A549 (cell line): ENCODE measurements around the gene TTC28. TPM values are rescaled to one million over a fixed set of nuclear protein-coding genes. Genes with fewer than 3 reads are reported as not detected.
A peak's percentile ranks its signal among the peaks of the same experiment; 100 is the strongest.

Source experiments
- ATAC-seq, 2 experiments: fragments of 200-7000 bp in 1 of 2; fragments of >200 bp in 1 of 2; cut with Nextera tagmentation in 1 of 2; cut with Tn5 transposase in 1 of 2; 3 replicates each; pipeline versions ENCODE4 v1.8.0 to v1.9.1; 2018 to 2020; ENCODE audit warnings: mild to moderate bottlenecking in 1 of 2, moderate library complexity in 1 of 2
- CTCF ChIA-PET: fragments of 300-600 bp; sonication (Branson Sonifier 250); formaldehyde crosslinking; extraction: SDS; loops from one replicate; lab custom pipeline; 2021; ENCODE audit warnings: antibody characterized with exemption, inconsistent platforms; lab: Yijun Ruan, JAX
- POLR2A ChIA-PET: fragments of 350-600 bp; formaldehyde crosslinking; extraction: SDS; loops from one replicate; lab custom pipeline; 2021; ENCODE audit warnings: antibody characterized with exemption, inconsistent platforms; lab: Yijun Ruan, JAX
- DNase-seq, 2 experiments: peaks; one replicate each; pipeline versions ENCODE4 v3.0.0 to v3.0.0-alpha.2; 2011 to 2016; ENCODE audit warnings: low read depth in 1 of 2, low spot score in 1 of 2
- FAIRE-seq: peaks from 2 replicates; lab custom pipeline; 2011; peaks lifted over from hg19 to GRCh38; lab: Jason Lieb, UNC
- H3K27ac ChIP-seq, 2 experiments: fragments of >200 bp; sonication (Bioruptor Twin); formaldehyde crosslinking; 3 replicates each; pipeline ENCODE4 v1.5.1; 2016 to 2017
- H3K4me1 ChIP-seq: fragments of >200 bp; sonication (Bioruptor Twin); formaldehyde crosslinking; 3 replicates; pipeline ENCODE4 v1.6.1; 2016
- H3K4me2 ChIP-seq: fragments of >200 bp; sonication (Bioruptor Twin); formaldehyde crosslinking; 3 replicates; pipeline ENCODE4 v1.6.1; 2016
- H3K4me3 ChIP-seq: fragments of >200 bp; sonication (Bioruptor Twin); formaldehyde crosslinking; 3 replicates; pipeline ENCODE4 v1.5.1; 2016
- H3K9me3 ChIP-seq: fragments of >200 bp; sonication (Bioruptor Twin); formaldehyde crosslinking; 3 replicates; pipeline ENCODE4 v1.6.1; 2016
- ATOH8 ChIP-seq: fragments of 250-450 bp; sonication (Bioruptor Pico); IDR thresholded peaks from 2 replicates; pipeline ENCODE4 v1.5.0; 2020; ENCODE audit warnings: low read depth, mild to moderate bottlenecking, moderate library complexity
- BHLHE40 ChIP-seq: IDR thresholded peaks from 2 replicates; pipeline ENCODE4 v1.6.1; 2012; ENCODE audit warnings: low read depth, low read length, inconsistent platforms
- CBX2 ChIP-seq: fragments of 200-600 bp; sonication (generic); IDR thresholded peaks from 2 replicates; pipeline ENCODE4 v1.6.1; 2016; ENCODE audit warnings: low read depth, mild to moderate bottlenecking, borderline replicate concordance
- CEBPB ChIP-seq, 2 experiments: fragments of >200 bp in 1 of 2; sonication (Bioruptor Twin) in 1 of 2; formaldehyde crosslinking in 1 of 2; IDR thresholded peaks; 2 replicates each; pipeline ENCODE4 v1.6.1; 2012 to 2016
- CHD4 ChIP-seq: fragments of 200-600 bp; sonication (generic); IDR thresholded peaks from 2 replicates; pipeline ENCODE4 v1.6.1; 2016; ENCODE audit warnings: antibody characterized with exemption, mild to moderate bottlenecking, borderline replicate concordance
- ESRRA ChIP-seq: fragments of 150-350 bp; IDR thresholded peaks from 2 replicates; pipeline ENCODE4 v1.6.1; 2014; ENCODE audit warnings: mild to moderate bottlenecking, low read length, borderline replicate concordance
- FOSL2 ChIP-seq, 2 experiments: fragments of 450-650 bp in 1 of 2; fragments of >200 bp in 1 of 2; sonication (Bioruptor Twin) in 1 of 2; formaldehyde crosslinking; IDR thresholded peaks; 2 replicates each; pipeline versions ENCODE4 v1.5.0 to v1.6.1; 2016 to 2020; ENCODE audit warnings: mild to moderate bottlenecking in 1 of 2, moderate library complexity in 1 of 2
- HDAC2 ChIP-seq: fragments of 200-600 bp; sonication (generic); IDR thresholded peaks from 2 replicates; pipeline ENCODE4 v1.6.1; 2016
- HEYL ChIP-seq: fragments of 250-450 bp; sonication (Bioruptor Pico); IDR thresholded peaks from 2 replicates; pipeline ENCODE4 v1.8.0; 2021; ENCODE audit warnings: mild to moderate bottlenecking, moderate library complexity
- HOXB13 ChIP-seq: fragments of 250-450 bp; sonication (Bioruptor Pico); IDR thresholded peaks from 2 replicates; pipeline ENCODE4 v1.5.0; 2020; ENCODE audit warnings: low read depth, mild to moderate bottlenecking, moderate library complexity
- JUN ChIP-seq, 2 experiments: fragments of >200 bp; sonication (Bioruptor Twin); formaldehyde crosslinking; IDR thresholded peaks; 2 replicates in 1 of 2; 3 replicates in 1 of 2; pipeline ENCODE4 v1.6.1; 2016 to 2017
- KDM1A ChIP-seq: fragments of 200-600 bp; sonication (generic); IDR thresholded peaks from 2 replicates; pipeline ENCODE4 v1.6.1; 2016; ENCODE audit warnings: low read depth, mild to moderate bottlenecking
- KDM5A ChIP-seq: fragments of 200-600 bp; sonication (generic); IDR thresholded peaks from 2 replicates; pipeline ENCODE4 v1.6.1; 2016; ENCODE audit warnings: antibody characterized with exemption, mild to moderate bottlenecking
- MAFK ChIP-seq: fragments of 450-650 bp; IDR thresholded peaks from 2 replicates; pipeline ENCODE4 v1.6.1; 2014; ENCODE audit not compliant: partially characterized antibody
- MAX ChIP-seq: IDR thresholded peaks from 2 replicates; pipeline ENCODE4 v1.6.1; 2012
- MYC ChIP-seq: IDR thresholded peaks from 2 replicates; pipeline ENCODE4 v1.6.1; 2012; ENCODE audit warnings: mild to moderate bottlenecking, inconsistent platforms, low read length, improper control_type of control experiment, borderline replicate concordance
- RCOR1 ChIP-seq: fragments of 150-350 bp; IDR thresholded peaks from 2 replicates; pipeline ENCODE4 v1.6.1; 2014; ENCODE audit warnings: antibody characterized with exemption, low read length, low read depth
- RNF2 ChIP-seq: fragments of 200-600 bp; sonication (generic); IDR thresholded peaks from 2 replicates; pipeline ENCODE4 v1.6.1; 2016; ENCODE audit warnings: low read depth, mild to moderate bottlenecking, antibody characterized with exemption, moderate library complexity, borderline replicate concordance
- SMC3 ChIP-seq: fragments of >200 bp; sonication (Bioruptor Twin); formaldehyde crosslinking; IDR thresholded peaks from 3 replicates; pipeline ENCODE4 v1.6.1; 2018; ENCODE audit warnings: inconsistent platforms
- SREBF2 ChIP-seq: fragments of 450-650 bp; IDR thresholded peaks from 2 replicates; pipeline ENCODE4 v1.6.1; 2014; ENCODE audit warnings: mild to moderate bottlenecking, moderate library complexity
- TP53 ChIP-seq: fragments of 250-450 bp; sonication (Bioruptor Pico); IDR thresholded peaks from 2 replicates; pipeline ENCODE4 v1.5.0; 2021; ENCODE audit warnings: mild to moderate bottlenecking, moderate library complexity
- ZNF302 ChIP-seq: fragments of 250-450 bp; sonication (Bioruptor Pico); IDR thresholded peaks from 2 replicates; pipeline ENCODE4 v1.9.0; 2021; ENCODE audit warnings: inconsistent platforms, mild to moderate bottlenecking, moderate library complexity
- WGBS: methylation state at CpG from one replicate; pipeline ENCODE4 v1.1.6; 2017; ENCODE audit errors: missing lambda C conversion rate; 5-methylcytosine and 5-hydroxymethylcytosine counted together
- polyA plus RNA-seq, 4 experiments: library from polyadenylated mRNA; depleted of rRNA in 3 of 4; stranded (reverse); fragments of >200 nt; fragmentation: RNase III in 1 of 4; extraction: RNeasy Plus Mini Kit Qiagen cat#74134 plus additional on column Dnase treatment in 1 of 4; gene quantifications; 2 replicates in 3 of 4; 3 replicates in 1 of 4; pipeline ENCODE4 v1.2.3, GENCODE V29; 2011 to 2017
- TF ChIP-seq, protein P1 (sequence below): fragments of 150-350 bp; IDR thresholded peaks from 2 replicates; pipeline ENCODE4 v1.6.1; 2014; ENCODE audit warnings: low read depth, mild to moderate bottlenecking, low read length
- TF ChIP-seq, protein P2 (sequence below): IDR thresholded peaks from 2 replicates; pipeline ENCODE4 v1.6.1; 2012
- TF ChIP-seq, protein P3 (sequence below): fragments of 450-650 bp; IDR thresholded peaks from 2 replicates; pipeline ENCODE4 v1.6.1; 2014; ENCODE audit warnings: antibody characterized with exemption

Gene TTC28
- polyA plus RNA-seq, 2 of the 4 experiments (the other 2 are of a cell fraction): 2.6 to 3.8 TPM

- ATAC-seq (no peak), FAIRE-seq (no peak), DNase-seq (no peak)
- Histone ChIP-seq H3K9me3 (no peaks in the 10 kb centered on the region), H3K27ac (no peak overlapping the region), H3K4me3 (no peak overlapping the region), H3K4me2 (no peak overlapping the region), H3K4me1 (peaks cover 20% of the 10 kb centered on the region; the same call in 2 of the 3 replicates)
- CTCF ChIA-PET: no interaction called here
- POLR2A ChIA-PET: no interaction called here
- TF ChIP-seq RNF2 (no peak), SREBF2 (no peak), HDAC2 (no peak), MAX (no peak), HEYL (CRISPR knock-in tag) (no peak), CEBPB (IDR thresholded peaks at IDR 0.05) (no peak), ATOH8 (no peak), JUN (IDR thresholded peaks at IDR 0.05) (no peak), TP53 (CRISPR knock-in tag) (no peak), ESRRA (no peak), BHLHE40 (no peak)
- WGBS: 90% methylated on average over 5 of the region's 5 CpGs
These were observed 432.5 kb downstream of the TTC28 start for GRCh38 chr22:28247136-28247535.

DNA sequence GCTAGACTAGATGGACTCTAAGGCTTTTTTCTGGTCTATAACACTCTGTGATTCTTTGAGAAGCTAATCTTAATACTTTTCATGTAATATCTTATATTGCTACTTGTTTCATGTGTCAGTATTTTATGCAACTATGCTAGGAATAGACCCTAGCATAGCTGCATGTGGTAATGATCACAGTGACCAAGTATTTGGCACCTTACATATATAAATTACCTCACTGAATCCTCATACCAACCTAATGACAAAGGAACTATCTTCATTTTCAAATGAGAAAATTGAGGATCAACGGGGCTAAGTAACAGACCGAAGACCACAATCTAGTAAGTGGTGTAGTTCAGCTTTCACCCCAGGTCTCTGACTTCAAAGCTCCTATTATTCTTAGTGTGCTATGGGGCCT lies 433.2 kb downstream of the TTC28 start:
- 69% methylated on average over 2 of the region's 2 CpGs for WGBS
- Histone ChIP-seq H3K4me1 (peaks cover 20% of the 10 kb centered on the region; the same call in 2 of the 3 replicates), H3K9me3 (no peaks in the 10 kb centered on the region), H3K4me2 (no peak overlapping the region)
- TF ChIP-seq CHD4 (no peak), TP53 (CRISPR knock-in tag) (no peak), MYC (no peak)
- TF ChIP-seq, all 56 proteins: peak for 0
- ATAC-seq (no peak), FAIRE-seq (no peak), DNase-seq (no peak)
- Histone ChIP-seq H3K27ac (no peak overlapping the region), H3K4me3 (no peak overlapping the region)
- CTCF ChIA-PET: no interaction called here
- POLR2A ChIA-PET: no interaction called here

- 42% methylated on average over 5 of the region's 5 CpGs for WGBS
- ChIA-PET CTCF (interaction anchor here (1.8 kb wide), 1 partner anchor 8 kb away, joined by 6 read pairs; no protein-coding TSS in a partner anchor), POLR2A (no interaction called here)
- FAIRE-seq (no peak), DNase-seq (no peak), ATAC-seq (no peak)
- Histone ChIP-seq H3K4me1 (peaks cover 20% of the 10 kb centered on the region; the same call in 2 of the 3 replicates), H3K9me3 (no peaks in the 10 kb centered on the region), H3K27ac (no peak overlapping the region), H3K4me3 (no peak overlapping the region), H3K4me2 (peak overlapping the region; percentile 46; the same call in 2 of the 3 replicates)
- no peak for TF ChIP-seq SMC3
- TF ChIP-seq, protein P1, sequence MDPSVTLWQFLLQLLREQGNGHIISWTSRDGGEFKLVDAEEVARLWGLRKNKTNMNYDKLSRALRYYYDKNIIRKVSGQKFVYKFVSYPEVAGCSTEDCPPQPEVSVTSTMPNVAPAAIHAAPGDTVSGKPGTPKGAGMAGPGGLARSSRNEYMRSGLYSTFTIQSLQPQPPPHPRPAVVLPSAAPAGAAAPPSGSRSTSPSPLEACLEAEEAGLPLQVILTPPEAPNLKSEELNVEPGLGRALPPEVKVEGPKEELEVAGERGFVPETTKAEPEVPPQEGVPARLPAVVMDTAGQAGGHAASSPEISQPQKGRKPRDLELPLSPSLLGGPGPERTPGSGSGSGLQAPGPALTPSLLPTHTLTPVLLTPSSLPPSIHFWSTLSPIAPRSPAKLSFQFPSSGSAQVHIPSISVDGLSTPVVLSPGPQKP: no peak
- TF ChIP-seq, protein P2, sequence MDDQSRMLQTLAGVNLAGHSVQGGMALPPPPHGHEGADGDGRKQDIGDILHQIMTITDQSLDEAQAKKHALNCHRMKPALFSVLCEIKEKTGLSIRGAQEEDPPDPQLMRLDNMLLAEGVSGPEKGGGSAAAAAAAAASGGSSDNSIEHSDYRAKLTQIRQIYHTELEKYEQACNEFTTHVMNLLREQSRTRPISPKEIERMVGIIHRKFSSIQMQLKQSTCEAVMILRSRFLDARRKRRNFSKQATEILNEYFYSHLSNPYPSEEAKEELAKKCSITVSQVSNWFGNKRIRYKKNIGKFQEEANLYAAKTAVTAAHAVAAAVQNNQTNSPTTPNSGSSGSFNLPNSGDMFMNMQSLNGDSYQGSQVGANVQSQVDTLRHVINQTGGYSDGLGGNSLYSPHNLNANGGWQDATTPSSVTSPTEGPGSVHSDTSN: no peak
These were observed 433.9 kb downstream of the TTC28 start for GRCh38 chr22:28245579-28246224.

DNA sequence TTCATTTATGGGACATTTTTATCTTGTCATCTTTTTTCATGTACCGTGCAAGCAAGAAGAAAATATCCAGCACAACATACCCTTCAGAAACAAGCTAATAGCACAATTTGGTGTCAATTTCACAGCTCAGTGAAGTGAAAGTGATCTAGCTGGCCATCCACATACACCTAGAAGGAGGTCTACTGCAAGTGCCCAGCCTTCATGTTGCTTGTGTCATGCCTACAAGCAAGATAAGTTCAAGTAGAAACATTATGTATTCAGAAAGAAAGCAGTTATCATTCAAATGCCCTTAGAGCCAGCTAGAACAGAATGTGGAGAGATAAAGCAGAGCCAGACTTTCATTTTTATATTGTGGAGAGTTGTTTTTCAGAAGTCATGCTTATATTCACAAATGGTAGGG lies 434.9 kb downstream of the TTC28 start:
- Histone ChIP-seq H3K27ac (no peak overlapping the region), H3K4me1 (peaks cover 20% of the 10 kb centered on the region; the same call in 2 of the 3 replicates), H3K4me3 (no peak overlapping the region), H3K9me3 (no peaks in the 10 kb centered on the region), H3K4me2 (no peak overlapping the region)
- WGBS: 94% methylated on average over 1 of the region's 1 CpG
- ATAC-seq: no peak
- POLR2A ChIA-PET: no interaction called here
- no peak for FAIRE-seq
- no peak for DNase-seq
- CTCF ChIA-PET: interaction anchor here (1.5 to 1.8 kb wide), 2 partner anchors 9 to 225 kb away, joined by 4 to 6 read pairs; no protein-coding TSS in a partner anchor
- TF ChIP-seq HOXB13 (CRISPR knock-in tag) (no peak), CBX2 (no peak), MAFK (no peak), CEBPB (IDR thresholded peaks at IDR 0.05) (no peak), KDM5A (no peak), ZNF302 (CRISPR knock-in tag) (no peak), RCOR1 (no peak), MYC (no peak), CHD4 (no peak), KDM1A (no peak), FOSL2 (IDR thresholded peaks at IDR 0.05) (no peak), FOSL2 (CRISPR knock-in tag; IDR thresholded peaks at IDR 0.05) (no peak)
- TF ChIP-seq, protein P2: no peak
- TF ChIP-seq, protein P3, sequence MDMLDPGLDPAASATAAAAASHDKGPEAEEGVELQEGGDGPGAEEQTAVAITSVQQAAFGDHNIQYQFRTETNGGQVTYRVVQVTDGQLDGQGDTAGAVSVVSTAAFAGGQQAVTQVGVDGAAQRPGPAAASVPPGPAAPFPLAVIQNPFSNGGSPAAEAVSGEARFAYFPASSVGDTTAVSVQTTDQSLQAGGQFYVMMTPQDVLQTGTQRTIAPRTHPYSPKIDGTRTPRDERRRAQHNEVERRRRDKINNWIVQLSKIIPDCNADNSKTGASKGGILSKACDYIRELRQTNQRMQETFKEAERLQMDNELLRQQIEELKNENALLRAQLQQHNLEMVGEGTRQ: no peak
